Activated T-helper 1 cell treated with anti-CD3 and anti-CD28 coated beads, Interleukin-12 subunit alpha, Interleukin-12 subunit beta, Interleukin-2, Interleukin-4 antibody, amounts not matched to agents 30 ng/mL and 10 ng/mL and 1 ng/mL, durations not matched to agents 14 hours and 24 hours and 36 hours (primary cell): ENCODE data around the gene DMRT2. TPM values are rescaled to one million over a fixed set of nuclear protein-coding genes. Genes with fewer than 3 reads are reported as not detected.
A peak's percentile ranks its signal among the peaks of the same experiment; 100 is the strongest.

Experiments
- DNase-seq: peaks from one replicate; pipeline ENCODE4 v3.0.0; 2021; ENCODE audit warnings: low spot score
- H3K27ac Mint-ChIP-seq: one replicate; pipeline ENCODE4 v1.8.0; 2021; ENCODE audit warnings: mild to moderate bottlenecking, mixed read lengths
- H3K27me3 Mint-ChIP-seq: one replicate; pipeline ENCODE4 v1.8.0; 2022; ENCODE audit warnings: mild to moderate bottlenecking, moderate library complexity, mixed read lengths; ENCODE audit not compliant: insufficient read depth
- H3K36me3 Mint-ChIP-seq: one replicate; pipeline ENCODE4 v1.8.0; 2021; ENCODE audit warnings: low read depth, mixed read lengths
- H3K4me1 Mint-ChIP-seq: one replicate; pipeline ENCODE4 v1.8.0; 2021; ENCODE audit warnings: low read depth, mixed read lengths
- H3K4me3 Mint-ChIP-seq: one replicate; pipeline ENCODE4 v1.8.0; 2021; ENCODE audit warnings: mild to moderate bottlenecking, moderate library complexity, mixed read lengths
- H3K9me3 Mint-ChIP-seq: one replicate; pipeline ENCODE4 v1.8.0; 2021; ENCODE audit warnings: mixed read lengths
- intact Hi-C: fragments of 100-400 bp; cut with micrococcal nuclease; formaldehyde crosslinking; loops from one replicate; pipeline ENCODE4 v1.15.1; 2024
- total RNA-seq: library from RNA; stranded (reverse); gene quantifications from 2 replicates; pipeline ENCODE4 v1.2.3, GENCODE V29; 2022

The DMRT2 gene
- total RNA-seq, result 1.2 and 1.5 TPM in 2 replicates

GRCh38 chr9:1050125-1050895 lies at the start of gene DMRT2:
DMRT2 (plus strand) TSS chr9:1050357; CDS start chr9:1051614, 1,257 bp downstream.
- H3K27ac Mint-ChIP-seq, result peak within 1 kb of the TSS; percentile 79
- peak; percentile 17 for DNase-seq
- no peaks in the 10 kb centered on the region for H3K9me3 Mint-ChIP-seq
- H3K4me1 Mint-ChIP-seq, result peaks cover 27% of the 10 kb centered on the region
- intact Hi-C loops, result loop anchor here (5.0 kb wide), 2 partner anchors 352 to 938 kb away; no protein-coding TSS in a partner anchor
- H3K4me3 Mint-ChIP-seq, result peak within 1 kb of the TSS; percentile 59
- H3K27me3 Mint-ChIP-seq, result peaks cover 87% of the 10 kb centered on the region
- H3K36me3 Mint-ChIP-seq, result peaks cover 6% of the 10 kb centered on the region

GRCh38 chr9:1001838-1002237 lies 48.3 kb upstream of the DMRT2 start:
- H3K36me3 Mint-ChIP-seq, result no peaks in the 10 kb centered on the region
- intact Hi-C loops, result loop anchor here (10.0 kb wide), 1 partner anchor 497 kb away; the partner anchor contains the start of gene KANK1
- peaks cover 7% of the 10 kb centered on the region for H3K4me1 Mint-ChIP-seq

GRCh38 chr9:1002678-1003077 lies 47.5 kb upstream of the DMRT2 start:
- Mint-ChIP-seq H3K27ac (no peak overlapping the region), H3K4me3 (no peak overlapping the region), H3K27me3 (peaks cover 2% of the 10 kb centered on the region), H3K9me3 (no peaks in the 10 kb centered on the region), H3K4me1 (peaks cover 7% of the 10 kb centered on the region), H3K36me3 (no peaks in the 10 kb centered on the region)
- DNase-seq, result no peak
- intact Hi-C loops, result loop anchor here (10.0 kb wide), 1 partner anchor 498 kb away; the partner anchor contains the start of gene KANK1

More at GRCh38 chr9:1001838-1002237, 48.3 kb upstream of the DMRT2 start:
- Mint-ChIP-seq H3K4me3 (no peak overlapping the region), H3K9me3 (no peaks in the 10 kb centered on the region), H3K27me3 (peaks cover 2% of the 10 kb centered on the region), H3K27ac (no peak overlapping the region)
- DNase-seq, result no peak

- Mint-ChIP-seq H3K4me1 (peaks cover 11% of the 10 kb centered on the region), H3K9me3 (no peaks in the 10 kb centered on the region), H3K27ac (no peak overlapping the region), H3K27me3 (no peaks in the 10 kb centered on the region), H3K4me3 (no peak overlapping the region), H3K36me3 (no peaks in the 10 kb centered on the region)
- intact Hi-C loops, result loop anchor here (1.0 to 10.0 kb wide), 2 partner anchors 111 to 500 kb away; partner anchors contain the start of gene KANK1
- DNase-seq, result peak; percentile 4
Observed at GRCh38 chr9:1005043-1005667, 45.0 kb upstream of the DMRT2 start.

GRCh38 chr9:1007312-1007711 lies 42.8 kb upstream of the DMRT2 start:
- H3K4me3 Mint-ChIP-seq, result no peak overlapping the region
- intact Hi-C loops, result loop anchor here (10.0 kb wide), 1 partner anchor 503 kb away; the partner anchor contains the start of gene KANK1

GRCh38 chr9:1008216-1008615 lies 41.9 kb upstream of the DMRT2 start:
- Mint-ChIP-seq H3K9me3 (no peaks in the 10 kb centered on the region), H3K27me3 (peaks cover 2% of the 10 kb centered on the region), H3K4me1 (peaks cover 11% of the 10 kb centered on the region), H3K4me3 (no peak overlapping the region), H3K36me3 (no peaks in the 10 kb centered on the region), H3K27ac (no peak overlapping the region)
- intact Hi-C loops, result loop anchor here (10.0 kb wide), 1 partner anchor 503 kb away; the partner anchor contains the start of gene KANK1
- DNase-seq, result no peak

More at GRCh38 chr9:1007312-1007711, 42.8 kb upstream of the DMRT2 start:
- no peaks in the 10 kb centered on the region for H3K9me3 Mint-ChIP-seq
- DNase-seq, result no peak
- H3K27me3 Mint-ChIP-seq, result peaks cover 2% of the 10 kb centered on the region
- no peaks in the 10 kb centered on the region for H3K36me3 Mint-ChIP-seq
- H3K27ac Mint-ChIP-seq, result no peak overlapping the region
- peaks cover 11% of the 10 kb centered on the region for H3K4me1 Mint-ChIP-seq

- no peaks in the 10 kb centered on the region for H3K36me3 Mint-ChIP-seq
Observed at GRCh38 chr9:1009101-1009707, 41.0 kb upstream of the DMRT2 start.

GRCh38 chr9:1013021-1013420 lies 37.1 kb upstream of the DMRT2 start:
- intact Hi-C loops, result no loop called here
- no peaks in the 10 kb centered on the region for H3K36me3 Mint-ChIP-seq
- H3K27me3 Mint-ChIP-seq, result peaks cover 4% of the 10 kb centered on the region
- H3K4me3 Mint-ChIP-seq, result no peak overlapping the region
- peaks cover 4% of the 10 kb centered on the region for H3K4me1 Mint-ChIP-seq
- DNase-seq, result no peak
- no peak overlapping the region for H3K27ac Mint-ChIP-seq
- H3K9me3 Mint-ChIP-seq, result no peaks in the 10 kb centered on the region

More at GRCh38 chr9:1009101-1009707, 41.0 kb upstream of the DMRT2 start:
- Mint-ChIP-seq H3K4me1 (peaks cover 11% of the 10 kb centered on the region), H3K4me3 (no peak overlapping the region), H3K27ac (no peak overlapping the region), H3K9me3 (no peaks in the 10 kb centered on the region), H3K27me3 (peaks cover 2% of the 10 kb centered on the region)
- DNase-seq, result peak; percentile 62
- intact Hi-C loops, result loop anchor here (1.0 to 10.0 kb wide), 3 partner anchors 116 to 504 kb away; partner anchors contain the start of gene KANK1

- DNase-seq, result no peak
Observed at GRCh38 chr9:1014225-1014624, 35.9 kb upstream of the DMRT2 start.

GRCh38 chr9:1014640-1015039 lies 35.5 kb upstream of the DMRT2 start:
- Mint-ChIP-seq H3K36me3 (no peaks in the 10 kb centered on the region), H3K9me3 (no peaks in the 10 kb centered on the region), H3K27ac (no peak overlapping the region), H3K4me3 (no peak overlapping the region), H3K27me3 (peaks cover 5% of the 10 kb centered on the region), H3K4me1 (no peaks in the 10 kb centered on the region)
- DNase-seq, result no peak
- intact Hi-C loops, result no loop called here

More at GRCh38 chr9:1014225-1014624, 35.9 kb upstream of the DMRT2 start:
- Mint-ChIP-seq H3K4me1 (no peaks in the 10 kb centered on the region), H3K27me3 (peaks cover 5% of the 10 kb centered on the region), H3K9me3 (no peaks in the 10 kb centered on the region), H3K36me3 (no peaks in the 10 kb centered on the region), H3K27ac (no peak overlapping the region), H3K4me3 (no peak overlapping the region)
- intact Hi-C loops, result no loop called here

GRCh38 chr9:1018121-1018520 lies 32.0 kb upstream of the DMRT2 start:
- Mint-ChIP-seq H3K4me1 (no peaks in the 10 kb centered on the region), H3K4me3 (no peak overlapping the region), H3K9me3 (no peaks in the 10 kb centered on the region), H3K27ac (no peak overlapping the region), H3K27me3 (peaks cover 4% of the 10 kb centered on the region), H3K36me3 (no peaks in the 10 kb centered on the region)
- DNase-seq, result no peak
- intact Hi-C loops, result no loop called here

- Mint-ChIP-seq H3K4me1 (no peaks in the 10 kb centered on the region), H3K27me3 (no peaks in the 10 kb centered on the region), H3K27ac (no peak overlapping the region), H3K36me3 (no peaks in the 10 kb centered on the region), H3K9me3 (no peaks in the 10 kb centered on the region), H3K4me3 (no peak overlapping the region)
- no peak for DNase-seq
- intact Hi-C loops, result no loop called here
Observed at GRCh38 chr9:1024112-1024511, 26.0 kb upstream of the DMRT2 start.
